Skeletal muscle tissue (tissue), 4 donors: ENCODE data around the gene STRN4. TPM values are rescaled to one million over a fixed set of nuclear protein-coding genes. Genes with fewer than 3 reads are reported as not detected.
A peak's percentile ranks its signal among the peaks of the same experiment; 100 is the strongest.

Experiments
- H3K27ac ChIP-seq: one replicate; pipeline ENCODE4 v1.7.0; 2013; ENCODE audit warnings: mild to moderate bottlenecking, low read depth, low read length, inconsistent platforms
- H3K27me3 ChIP-seq, 3 donors: one replicate each; pipeline ENCODE4 v1.7.0; 2013; ENCODE audit warnings: low read length in 3 of 3; ENCODE audit not compliant: control insufficient read depth in 3 of 3, insufficient read depth in 3 of 3
- H3K36me3 ChIP-seq, 3 donors: one replicate each; pipeline ENCODE4 v1.7.0; 2013; ENCODE audit warnings: low read length in 3 of 3; ENCODE audit not compliant: control insufficient read depth in 3 of 3, insufficient read depth in 3 of 3
- H3K4me1 ChIP-seq, 3 donors: one replicate each; pipeline ENCODE4 v1.7.0; 2013; ENCODE audit warnings: low read length in 3 of 3, mild to moderate bottlenecking in 3 of 3; ENCODE audit not compliant: control insufficient read depth in 3 of 3, insufficient read depth in 3 of 3
- H3K4me3 ChIP-seq, 3 donors: one replicate each; pipeline ENCODE4 v1.7.0; 2013; ENCODE audit warnings: low read length in 3 of 3
- H3K9ac ChIP-seq, 3 donors: one replicate each; pipeline ENCODE4 v1.7.0; 2013; ENCODE audit warnings: low read length in 3 of 3, mild to moderate bottlenecking in 3 of 3, moderate library complexity in 2 of 3, low read depth in 1 of 3
- H3K9me3 ChIP-seq, 3 donors: one replicate each; pipeline ENCODE4 v1.7.0; 2013; ENCODE audit warnings: low read length in 3 of 3; ENCODE audit not compliant: control insufficient read depth in 3 of 3
- total RNA-seq: library from RNA; depleted of rRNA; stranded (reverse); fragments of >200 nt; gene quantifications from one replicate; pipeline ENCODE4 v1.2.3, GENCODE V29; 2014
- donor health status: Osteomylitis.

STRN4 gene
- total RNA-seq, 1 donor from 2014 or later: 28.2 TPM

DNA sequence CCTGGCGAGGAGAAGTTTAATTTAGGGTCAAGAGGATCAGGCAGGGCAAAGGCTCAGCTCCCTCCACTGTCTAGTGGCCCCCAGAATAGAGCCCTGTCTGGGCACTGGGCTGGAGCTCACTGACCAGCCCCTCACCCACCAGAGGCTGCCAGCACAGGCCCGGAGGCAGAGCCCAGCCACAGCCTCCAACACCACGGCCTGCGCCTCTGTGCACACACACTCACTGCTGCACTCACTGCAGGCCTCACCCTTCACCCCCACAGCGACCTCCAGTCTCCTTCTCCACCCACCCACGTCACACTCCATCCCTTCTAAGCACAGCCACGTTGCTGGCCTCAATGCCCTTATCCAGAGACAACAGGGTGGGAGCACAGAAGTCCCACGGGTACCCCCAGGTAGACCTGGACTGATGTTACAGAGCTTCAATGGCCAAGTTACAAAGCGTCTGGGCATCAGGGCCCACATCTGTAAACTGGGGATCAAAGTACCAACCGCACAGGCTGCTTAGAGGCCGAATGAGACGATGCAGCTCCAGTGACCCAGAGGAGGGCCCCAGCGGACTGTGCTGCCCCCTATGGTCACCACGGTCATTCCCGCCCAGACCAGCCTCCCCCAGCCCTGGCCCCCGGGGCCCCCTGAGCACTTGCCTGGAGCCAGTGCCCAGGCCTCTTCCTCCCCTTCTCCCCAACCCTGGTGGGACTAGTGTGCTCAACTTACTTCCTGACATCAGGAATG lies 24.8 kb downstream of the STRN4 start:
- Histone ChIP-seq H3K4me1 (peaks cover 7 to 25% (median 17%) of the 10 kb centered on the region in 3 donors), H3K9ac (peak overlapping the region in 1 of 3 donors; percentile 16), H3K9me3 (no peaks in the 10 kb centered on the region), H3K27me3 (no peaks in the 10 kb centered on the region), H3K27ac (no peak overlapping the region), H3K4me3 (no peak overlapping the region), H3K36me3 (peaks cover 60 to 64% (median 61%) of the 10 kb centered on the region in 3 donors)

DNA sequence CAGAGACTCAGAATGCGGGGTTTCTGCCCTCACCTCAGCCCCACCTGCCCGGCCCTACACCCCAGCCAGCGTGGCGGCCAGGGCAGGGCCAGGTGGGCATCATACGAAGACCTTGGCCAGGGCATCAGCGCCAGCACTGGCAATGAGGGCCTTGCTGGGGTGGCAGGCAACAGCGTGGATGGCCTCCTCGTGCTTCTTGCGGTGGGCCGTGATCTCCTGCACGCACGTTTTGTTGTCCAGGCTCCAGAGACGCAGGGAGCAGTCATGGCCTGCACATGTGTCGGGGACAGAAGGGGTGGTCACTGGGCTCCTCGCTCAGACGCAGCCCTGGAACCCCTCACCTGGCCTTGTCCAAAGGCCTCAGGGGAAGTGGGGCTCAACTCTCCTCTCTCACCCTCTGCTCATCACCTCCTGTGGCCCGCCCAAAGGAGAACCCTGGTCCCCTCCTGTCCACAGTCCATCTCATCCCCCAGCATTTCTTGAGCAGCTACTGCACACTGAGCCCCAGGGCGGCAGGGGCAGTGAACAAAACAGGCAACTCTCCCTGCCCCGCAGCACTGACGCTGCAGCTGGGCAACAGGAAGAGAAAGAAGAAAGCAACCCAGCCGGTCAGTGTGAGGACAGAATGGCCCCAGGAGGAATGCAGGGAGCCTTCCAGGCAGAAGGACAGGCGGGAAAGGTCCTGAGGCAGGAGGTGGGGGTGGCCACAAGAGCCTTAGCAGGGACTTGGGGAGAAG lies 25.6 kb downstream of the STRN4 start:
- no peak overlapping the region for H3K27ac ChIP-seq
- no peaks in the 10 kb centered on the region for H3K9me3 ChIP-seq

DNA sequence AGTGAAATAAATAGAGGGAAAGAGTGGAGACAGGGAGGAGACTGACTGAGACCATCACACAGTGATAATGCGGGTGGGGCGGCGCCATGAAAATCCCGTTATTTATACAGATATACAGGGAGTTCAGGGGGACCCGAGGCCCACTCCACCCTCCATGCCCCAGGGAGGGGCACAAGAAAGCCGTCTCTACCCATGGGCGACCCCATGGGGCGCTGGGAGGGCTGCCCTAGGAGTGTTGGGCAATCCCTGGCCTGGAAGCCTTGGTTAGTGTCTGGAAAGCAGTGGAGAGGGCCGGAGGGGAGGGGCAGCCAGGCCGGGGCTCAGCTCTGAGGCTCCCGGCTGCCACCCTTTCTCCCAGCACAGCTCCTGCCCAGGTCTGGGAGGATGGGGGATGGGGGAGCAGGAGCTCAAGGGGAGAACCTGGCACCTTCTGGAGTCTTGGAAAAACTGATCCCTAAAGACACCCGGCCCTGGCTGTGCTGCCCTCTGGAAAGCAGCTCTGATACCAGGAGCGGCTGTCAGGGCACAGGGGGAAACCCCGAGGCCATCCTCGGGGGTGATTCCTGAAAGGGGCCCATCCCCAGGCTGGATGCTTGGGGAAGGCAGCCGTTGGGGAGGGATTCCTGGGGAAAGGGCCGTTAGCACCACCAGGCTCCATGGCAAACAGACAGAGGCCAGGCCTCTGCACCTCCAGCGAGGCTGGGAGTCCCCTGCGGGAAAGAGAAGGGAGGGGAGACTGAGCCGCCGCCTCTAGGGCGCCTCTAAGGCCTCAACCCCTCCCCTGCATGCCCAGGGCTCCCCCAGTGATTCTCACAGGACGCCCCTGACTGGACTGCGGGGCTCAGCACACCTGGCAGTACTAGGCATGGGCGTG lies 26.4 kb downstream of the STRN4 start:
- H3K4me3 ChIP-seq: no peak overlapping the region
- no peak overlapping the region for H3K27ac ChIP-seq
- peaks cover 46 to 48% (median 48%) of the 10 kb centered on the region in 3 donors for H3K36me3 ChIP-seq
- H3K9ac ChIP-seq: no peak overlapping the region
- H3K9me3 ChIP-seq: no peaks in the 10 kb centered on the region
- peaks cover 14 to 31% (median 25%) of the 10 kb centered on the region in 3 donors for H3K4me1 ChIP-seq
- H3K27me3 ChIP-seq: no peaks in the 10 kb centered on the region

More for the DNA sequence above, 25.6 kb downstream of the STRN4 start:
- H3K9ac ChIP-seq: no peak overlapping the region
- no peak overlapping the region for H3K4me3 ChIP-seq
- peaks cover 52 to 56% (median 55%) of the 10 kb centered on the region in 3 donors for H3K36me3 ChIP-seq
- peaks cover 6 to 26% (median 19%) of the 10 kb centered on the region in 3 donors for H3K4me1 ChIP-seq
- no peaks in the 10 kb centered on the region for H3K27me3 ChIP-seq

- Histone ChIP-seq H3K9ac (no peak overlapping the region), H3K27me3 (no peaks in the 10 kb centered on the region), H3K9me3 (no peaks in the 10 kb centered on the region), H3K27ac (no peak overlapping the region), H3K4me1 (peaks cover 19 to 36% (median 28%) of the 10 kb centered on the region in 3 donors), H3K4me3 (no peak overlapping the region), H3K36me3 (peaks cover 38 to 41% (median 40%) of the 10 kb centered on the region in 3 donors)
These were observed 27.2 kb downstream of the STRN4 start for GRCh38 chr19:46718934-46719622.

- Histone ChIP-seq H3K36me3 (peaks cover 33 to 36% (median 36%) of the 10 kb centered on the region in 3 donors), H3K4me3 (peak overlapping the region in 1 of 3 donors; percentile 88), H3K27me3 (no peaks in the 10 kb centered on the region), H3K27ac (peak overlapping the region; percentile 69), H3K9me3 (no peaks in the 10 kb centered on the region), H3K9ac (peak overlapping the region in 1 of 3 donors; percentile 82), H3K4me1 (peaks cover 19 to 38% (median 31%) of the 10 kb centered on the region in 3 donors)
These were observed 27.9 kb downstream of the STRN4 start for GRCh38 chr19:46718157-46718933.

DNA sequence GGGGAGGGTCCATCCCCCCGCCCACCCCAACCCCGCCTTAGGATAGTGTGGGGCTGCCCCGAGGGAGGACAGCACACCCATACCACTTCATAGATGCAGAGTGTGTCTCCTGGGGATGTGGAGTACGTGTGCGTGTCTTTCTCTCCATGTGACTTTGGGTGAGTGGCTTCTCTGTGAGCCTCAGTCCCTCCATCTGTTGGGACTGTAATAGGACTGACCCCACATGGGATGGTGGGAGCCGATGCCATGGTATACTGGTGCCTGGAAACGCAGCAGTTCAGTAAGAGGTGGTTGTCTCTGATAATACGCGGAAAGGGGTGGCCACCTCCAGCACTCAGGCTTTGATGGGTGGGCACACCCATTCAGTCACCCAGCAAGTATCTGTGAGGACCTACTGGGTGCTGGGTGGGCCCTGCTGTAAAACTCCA lies 28.5 kb downstream of the STRN4 start:
- peaks cover 19 to 34% (median 31%) of the 10 kb centered on the region in 3 donors for H3K4me1 ChIP-seq
- H3K9ac ChIP-seq: peak overlapping the region in 2 of 3 donors; percentile 82 to 86
- no peaks in the 10 kb centered on the region for H3K9me3 ChIP-seq
- H3K27me3 ChIP-seq: no peaks in the 10 kb centered on the region
- peak overlapping the region; percentile 83 to 89 (median 88) for H3K4me3 ChIP-seq
- peaks cover 28 to 31% (median 30%) of the 10 kb centered on the region in 3 donors for H3K36me3 ChIP-seq
- peak overlapping the region; percentile 69 for H3K27ac ChIP-seq

DNA sequence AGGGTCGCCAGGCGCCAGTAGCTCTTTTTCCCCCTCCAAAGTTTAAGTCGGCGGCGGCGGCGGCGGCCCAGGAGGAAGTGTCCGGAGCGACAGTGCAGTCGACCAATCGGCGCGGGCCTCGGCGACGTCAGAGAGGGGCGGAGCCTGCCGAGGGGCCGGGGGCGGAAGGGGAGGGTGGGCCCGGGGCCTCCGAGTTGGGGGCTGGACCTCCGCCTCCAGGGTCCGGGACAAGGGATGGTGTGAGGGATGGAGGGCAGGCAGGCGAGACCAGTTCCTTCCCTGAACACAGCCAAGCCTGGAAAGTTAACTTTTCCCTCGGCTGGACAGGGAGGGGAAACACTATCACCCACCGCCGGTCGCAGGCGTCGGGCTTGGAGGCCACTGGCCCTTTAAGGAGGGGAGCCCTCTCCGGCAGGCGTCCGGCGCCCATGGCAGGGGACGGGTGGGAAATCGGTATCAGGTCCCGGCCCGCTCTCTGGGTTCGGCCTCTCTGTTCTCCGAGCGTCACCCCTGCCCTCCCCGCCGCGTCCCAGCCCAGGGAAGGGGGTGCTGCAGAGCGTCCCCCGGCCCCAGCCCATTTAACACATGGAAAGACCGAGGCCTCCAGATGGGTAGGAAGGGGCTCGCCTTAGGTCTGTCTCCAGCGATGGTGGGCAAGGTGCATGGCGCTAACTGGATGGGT lies 29.1 kb downstream of the STRN4 start, which contains the start of gene PRKD2:
Gene PRKD2, minus strand, starts transcription at position 81 of the 682 bp plus-strand sequence. CDS start 744 bp downstream, outside the sequence.
- Histone ChIP-seq H3K4me1 (peaks cover 19 to 34% (median 31%) of the 10 kb centered on the region in 3 donors), H3K9ac (peak within 1 kb of the TSS; percentile 82 to 90 (median 85))

GRCh38 chr19:46716672-46717033 lies 29.6 kb downstream of the STRN4 start:
- Histone ChIP-seq H3K36me3 (peaks cover 17 to 20% (median 20%) of the 10 kb centered on the region in 3 donors), H3K9me3 (no peaks in the 10 kb centered on the region), H3K4me3 (peak overlapping the region; percentile 82 to 89 (median 83)), H3K4me1 (peaks cover 19 to 34% (median 31%) of the 10 kb centered on the region in 3 donors), H3K27ac (peak overlapping the region; percentile 69), H3K9ac (peak overlapping the region; percentile 82 to 90 (median 85)), H3K27me3 (no peaks in the 10 kb centered on the region)

More for the DNA sequence above, 29.1 kb downstream of the STRN4 start, which contains the start of gene PRKD2:
- H3K27ac ChIP-seq: peak within 1 kb of the TSS; percentile 69
- H3K4me3 ChIP-seq: peak within 1 kb of the TSS; percentile 83 to 89 (median 88)
- H3K27me3 ChIP-seq: no peaks in the 10 kb centered on the region
- no peaks in the 10 kb centered on the region for H3K9me3 ChIP-seq
- H3K36me3 ChIP-seq: peaks cover 22 to 25% (median 25%) of the 10 kb centered on the region in 3 donors
